Spinal cord (tissue), 10 donors: ENCODE results near the gene VANGL1. TPM values are rescaled to one million over a fixed set of nuclear protein-coding genes. Genes with fewer than 3 reads are reported as not detected.

Experiments
- DNase-seq, 6 donors: peaks; one replicate each; pipeline versions ENCODE4 v3.0.0 to v3.0.0-alpha.2; 2013 to 2015; ENCODE audit warnings: low spot score in 6 of 6, low read depth in 4 of 6
- H3K27ac ChIP-seq: one replicate; pipeline ENCODE4 v1.5.1; 2013; ENCODE audit warnings: low read depth, low read length, control low read depth
- H3K27me3 ChIP-seq: one replicate; pipeline ENCODE4 v1.6.1; 2013; ENCODE audit warnings: low read length; ENCODE audit not compliant: control insufficient read depth, insufficient read depth
- H3K36me3 ChIP-seq: one replicate; pipeline ENCODE4 v1.6.1; 2013; ENCODE audit warnings: low read length; ENCODE audit not compliant: control insufficient read depth, insufficient read depth
- H3K4me1 ChIP-seq: one replicate; pipeline ENCODE4 v1.6.1; 2013; ENCODE audit warnings: low read length; ENCODE audit not compliant: control insufficient read depth, insufficient read depth
- H3K4me3 ChIP-seq: one replicate; pipeline ENCODE4 v1.5.1; 2013; ENCODE audit warnings: low read depth, low read length, control low read depth
- H3K9me3 ChIP-seq: one replicate; pipeline ENCODE4 v1.6.1; 2013; ENCODE audit warnings: low read length; ENCODE audit not compliant: control insufficient read depth, insufficient read depth
- WGBS: methylation state at CpG from one replicate; pipeline ENCODE4 v1.1.5; 2013; ENCODE audit warnings: missing lambda C conversion rate; ENCODE audit not compliant: insufficient coverage; 5-methylcytosine and 5-hydroxymethylcytosine counted together
- polyA plus RNA-seq, 2 donors: library from polyadenylated mRNA; unstranded; fragments of 120-200 nt; gene quantifications; one replicate each; pipeline ENCODE4 v1.2.1, GENCODE V29; 2013; ENCODE audit not compliant: insufficient read length in 2 of 2
- total RNA-seq, 2 donors: library from RNA; depleted of rRNA in 1 of 2; stranded (reverse); fragments of 120-200 nt in 1 of 2; fragments of >200 nt in 1 of 2; gene quantifications; one replicate each; pipeline versions ENCODE4 v1.2.3 to v1.2.4, GENCODE V29; 2013 to 2014
- donor health status: healthy.

Gene VANGL1
- total and polyA plus RNA-seq, 4 donors: 8.0 to 10.2 (median 8.4) TPM

GRCh38 chr1:115661157-115661556 is 19.4 kb downstream of the VANGL1 start:
- no peak overlapping the region for H3K4me3 ChIP-seq
- no CpG with 5 or more reads among the region's 1 CpG for WGBS
- H3K27ac ChIP-seq: no peak overlapping the region
- no peaks in the 10 kb centered on the region for H3K9me3 ChIP-seq
- H3K36me3 ChIP-seq: peaks cover 12% of the 10 kb centered on the region
- no peak for DNase-seq
- H3K27me3 ChIP-seq: no peaks in the 10 kb centered on the region
- peaks cover 9% of the 10 kb centered on the region for H3K4me1 ChIP-seq

GRCh38 chr1:115665319-115666096 is 23.7 kb downstream of the VANGL1 start:
- Histone ChIP-seq H3K36me3 (peaks cover 10% of the 10 kb centered on the region), H3K4me3 (no peak overlapping the region), H3K27me3 (no peaks in the 10 kb centered on the region), H3K9me3 (no peaks in the 10 kb centered on the region), H3K27ac (no peak overlapping the region), H3K4me1 (peaks cover 16% of the 10 kb centered on the region)
- WGBS: 97% methylated on average over 7 of the region's 7 CpGs
- no peak for DNase-seq

- H3K4me3 ChIP-seq: no peak overlapping the region
- H3K36me3 ChIP-seq: peaks cover 15% of the 10 kb centered on the region
- H3K27me3 ChIP-seq: no peaks in the 10 kb centered on the region
- no peak for DNase-seq
- H3K4me1 ChIP-seq: peaks cover 22% of the 10 kb centered on the region
- 87% methylated on average over 5 of the region's 6 CpGs for WGBS
- H3K9me3 ChIP-seq: no peaks in the 10 kb centered on the region
- peak overlapping the region; percentile 11 for H3K27ac ChIP-seq
Measured at GRCh38 chr1:115666206-115666605, 24.4 kb downstream of the VANGL1 start.

GRCh38 chr1:115666702-115667101 is 24.9 kb downstream of the VANGL1 start:
- H3K27ac ChIP-seq: peak overlapping the region; percentile 11
- 42% methylated on average over 3 of the region's 4 CpGs for WGBS
- H3K9me3 ChIP-seq: no peaks in the 10 kb centered on the region
- no peak overlapping the region for H3K4me3 ChIP-seq
- no peaks in the 10 kb centered on the region for H3K27me3 ChIP-seq
- H3K36me3 ChIP-seq: peaks cover 19% of the 10 kb centered on the region
- peaks cover 26% of the 10 kb centered on the region for H3K4me1 ChIP-seq
- DNase-seq: peak in 3 of 6 donors; percentile 12 to 81 (median 38)

GRCh38 chr1:115668579-115668978 is 26.8 kb downstream of the VANGL1 start:
- peaks cover 25% of the 10 kb centered on the region for H3K4me1 ChIP-seq
- peaks cover 17% of the 10 kb centered on the region for H3K36me3 ChIP-seq
- DNase-seq: no peak
- H3K4me3 ChIP-seq: no peak overlapping the region
- no peaks in the 10 kb centered on the region for H3K9me3 ChIP-seq
- no CpG with 5 or more reads among the region's 1 CpG for WGBS
- H3K27me3 ChIP-seq: no peaks in the 10 kb centered on the region
- H3K27ac ChIP-seq: no peak overlapping the region

- Histone ChIP-seq H3K36me3 (peaks cover 11% of the 10 kb centered on the region), H3K4me3 (no peak overlapping the region), H3K27ac (no peak overlapping the region), H3K27me3 (no peaks in the 10 kb centered on the region), H3K4me1 (peaks cover 25% of the 10 kb centered on the region), H3K9me3 (no peaks in the 10 kb centered on the region)
- no CpG with 5 or more reads among the region's 5 CpGs for WGBS
- DNase-seq: no peak
Measured at GRCh38 chr1:115669002-115669673, 27.4 kb downstream of the VANGL1 start.

GRCh38 chr1:115669886-115670285 is 28.1 kb downstream of the VANGL1 start:
- no peak for DNase-seq
- H3K27ac ChIP-seq: no peak overlapping the region
- peaks cover 9% of the 10 kb centered on the region for H3K36me3 ChIP-seq
- no peaks in the 10 kb centered on the region for H3K27me3 ChIP-seq
- no peak overlapping the region for H3K4me3 ChIP-seq
- no CpG with 5 or more reads among the region's 1 CpG for WGBS
- no peaks in the 10 kb centered on the region for H3K9me3 ChIP-seq
- peaks cover 25% of the 10 kb centered on the region for H3K4me1 ChIP-seq

GRCh38 chr1:115670476-115671175 is 28.9 kb downstream of the VANGL1 start:
- peaks cover 9% of the 10 kb centered on the region for H3K36me3 ChIP-seq
- peaks cover 25% of the 10 kb centered on the region for H3K4me1 ChIP-seq
- no peak for DNase-seq
- no peak overlapping the region for H3K27ac ChIP-seq
- no peak overlapping the region for H3K4me3 ChIP-seq
- H3K9me3 ChIP-seq: no peaks in the 10 kb centered on the region
- WGBS: 84% methylated on average over 10 of the region's 14 CpGs
- H3K27me3 ChIP-seq: no peaks in the 10 kb centered on the region

GRCh38 chr1:115671176-115671934 is 29.6 kb downstream of the VANGL1 start:
- DNase-seq: peak in 2 of 6 donors; percentile 15 to 57
- WGBS: 76% methylated on average over 14 of the region's 19 CpGs
- H3K4me3 ChIP-seq: no peak overlapping the region
- peaks cover 9% of the 10 kb centered on the region for H3K36me3 ChIP-seq
- peaks cover 21% of the 10 kb centered on the region for H3K4me1 ChIP-seq
- no peak overlapping the region for H3K27ac ChIP-seq
- no peaks in the 10 kb centered on the region for H3K27me3 ChIP-seq
- H3K9me3 ChIP-seq: no peaks in the 10 kb centered on the region
